ENCODE results near the gene AGTR1.

GRCh38 chr3:148717885-148718561 is 20.3 kb downstream of the AGTR1 start:
- TF ChIP-seq ZNF282 (IDR thresholded peaks at IDR 0.05; ENCODE audit: partially characterized antibody) (no peak), POLR2A (IDR thresholded peaks at IDR 0.05; ENCODE audit: insufficient read depth in 1 of 2, low read depth in 2 of 2, low read length in 2 of 2) (no peak), CTCF (CRISPR knock-in tag; IDR thresholded peaks at IDR 0.05) (no peak), CREM (IDR thresholded peaks at IDR 0.05) (no peak), CREM (CRISPR knock-in tag; IDR thresholded peaks at IDR 0.05) (no peak), RAD21 (CRISPR knock-in tag; IDR thresholded peaks at IDR 0.05) (no peak), MXD4 (CRISPR knock-in tag; IDR thresholded peaks at IDR 0.05) (no peak), BHLHE40 (IDR thresholded peaks at IDR 0.05; ENCODE audit: low read length) (no peak)
